NCI-H510A (cell line): Measurements from ENCODE around the gene KRT33A.

Experiments used
- DNase-seq: peaks from one replicate; lab custom pipeline; 2025; lab: John Stamatoyannopoulos, UW

KRT33A gene

DNA sequence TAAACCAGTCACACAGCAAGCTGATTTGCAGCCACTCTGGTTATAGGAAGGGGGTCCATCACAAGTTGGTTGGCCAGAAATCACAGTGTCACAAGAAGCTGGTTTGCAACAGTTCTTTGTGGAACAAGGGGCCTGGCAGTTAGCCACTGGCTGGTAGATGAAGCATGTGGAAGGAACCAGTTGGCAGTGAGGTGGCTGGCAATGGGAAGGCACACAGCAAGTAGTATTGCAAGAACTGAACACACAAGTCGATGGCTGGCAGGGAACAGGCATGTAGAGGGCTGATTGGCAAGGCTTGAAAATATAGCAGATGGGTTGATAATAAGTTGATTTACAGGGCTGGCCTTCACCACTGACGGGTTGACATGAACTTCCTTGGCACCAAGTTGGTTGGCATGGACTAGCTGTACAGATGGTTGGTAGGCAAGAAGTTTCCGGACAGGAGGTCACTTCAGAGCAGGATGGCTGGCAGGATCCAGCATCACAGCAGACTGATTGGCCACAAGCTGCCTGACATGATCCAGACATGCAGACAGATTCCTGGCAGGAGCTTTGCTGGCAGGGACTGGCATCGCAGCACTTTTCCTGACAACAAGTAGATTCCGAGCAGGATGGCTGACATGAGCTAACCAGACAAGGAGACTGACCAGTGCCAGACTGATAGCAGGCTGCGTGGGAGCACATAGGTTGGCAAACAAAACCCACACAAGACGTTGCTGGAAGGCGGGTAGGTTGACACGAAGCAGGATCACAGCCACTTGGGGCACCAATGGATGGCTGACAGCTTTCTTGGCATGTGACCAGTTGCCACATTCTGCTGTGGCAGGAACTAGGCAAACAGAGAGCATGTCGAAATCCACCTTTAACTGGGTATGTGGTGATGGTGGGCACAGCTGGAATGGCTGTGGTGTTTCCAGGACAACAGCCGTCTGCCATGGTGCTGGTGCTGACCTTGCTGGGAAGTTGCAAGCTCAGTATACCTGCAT, 48.4 kb downstream of the KRT33A start, which contains the start of gene KRTAP29-1:
Gene KRTAP29-1, minus strand, starts transcription at position 936 of the 986 bp plus-strand sequence. Its CDS starts 0 bp downstream, at position 936.
- no peak for DNase-seq

DNA sequence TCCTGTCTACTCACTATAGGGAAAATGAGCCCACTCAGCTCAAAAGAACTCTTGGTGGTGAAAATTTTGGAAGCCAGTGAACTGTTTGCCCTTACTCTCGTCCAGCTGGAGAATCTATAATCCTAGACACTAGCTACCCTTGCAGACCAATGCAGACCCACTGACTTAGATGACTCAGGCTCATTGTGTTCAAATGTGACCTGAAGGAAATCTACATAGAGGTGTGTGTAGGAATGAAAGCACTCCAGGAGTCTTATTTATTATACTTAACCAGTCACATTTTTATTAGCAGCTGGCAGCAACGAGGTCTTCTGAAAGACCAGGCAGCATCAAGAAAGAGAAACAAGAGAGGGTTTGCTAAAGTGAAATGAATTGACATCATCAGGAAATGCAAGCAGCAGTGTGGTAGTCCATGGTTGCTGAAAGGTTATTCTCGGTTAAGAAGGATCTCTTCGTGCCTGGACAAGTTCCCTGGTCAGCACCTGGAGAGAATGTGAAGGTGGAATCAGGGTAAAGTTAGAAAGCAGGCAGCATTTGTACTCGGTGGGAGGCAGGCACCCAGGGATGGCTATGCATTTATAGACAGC, 49.3 kb downstream of the KRT33A start:
- no peak for DNase-seq

DNA sequence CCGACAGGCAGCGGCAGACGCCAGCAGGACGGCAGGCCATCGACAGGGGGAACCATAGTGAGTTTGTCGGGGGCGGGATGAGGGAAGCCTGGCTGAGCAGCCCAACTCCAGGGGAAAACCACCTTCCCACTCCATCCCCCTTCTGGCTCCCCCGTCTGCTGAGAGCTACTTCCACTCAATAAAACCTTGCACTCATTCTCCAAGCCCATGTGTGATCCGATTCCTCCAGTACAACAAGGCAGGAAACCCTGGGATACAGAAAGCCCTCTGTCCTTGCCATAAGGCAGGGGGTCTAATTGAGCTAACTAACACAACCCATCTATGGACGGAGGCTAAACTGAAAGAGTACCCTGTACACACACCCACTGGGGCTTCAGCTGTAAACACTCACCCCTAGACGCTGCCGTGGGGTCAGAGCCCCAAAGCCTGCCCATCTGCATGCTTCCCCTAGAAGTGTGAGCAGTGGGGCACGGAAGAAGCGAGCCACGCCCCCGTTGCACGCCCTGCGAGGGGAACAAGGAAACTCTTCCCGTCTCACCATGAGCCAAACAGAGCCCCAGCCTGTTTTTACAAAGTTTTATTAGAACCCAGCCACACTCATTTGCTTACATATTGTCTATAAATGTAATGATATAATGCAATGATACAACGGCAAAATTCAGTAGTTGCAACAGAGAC, 52.0 kb downstream of the KRT33A start:
- no peak for DNase-seq

DNA sequence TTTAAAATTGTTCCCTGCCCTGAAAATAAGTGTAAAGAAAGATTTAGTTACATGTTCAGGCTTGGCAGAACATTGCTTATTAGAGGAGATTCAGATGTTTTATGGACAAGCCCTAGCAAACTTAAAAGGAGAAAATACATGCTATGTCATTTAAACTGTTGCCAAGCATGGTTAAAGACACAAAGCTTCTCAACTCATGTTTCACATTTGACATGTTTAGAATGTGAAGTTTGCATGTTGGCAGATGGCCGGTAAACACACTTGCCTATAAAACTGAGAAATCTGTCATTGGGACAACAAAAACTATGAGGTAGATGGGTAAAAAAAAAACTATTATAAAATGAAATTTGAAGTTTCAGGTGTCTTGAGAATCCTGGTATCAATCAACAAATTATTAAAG, 53.8 kb downstream of the KRT33A start:
- DNase-seq = no peak
